Activated naive CD8-positive, alpha-beta T cell treated with anti-CD3 and anti-CD28 coated beads, Interleukin-2, amount 50 U/mL, for 16 hours (primary cell): ENCODE measurements around the gene ACE2.

Source experiments
- DNase-seq: peaks from one replicate; pipeline ENCODE4 v3.0.0-alpha.2; 2020; ENCODE audit warnings: low read depth, low spot score

ACE2 gene

GRCh38 chrX:15574017-15574416 is 26.7 kb downstream of the ACE2 start:
- DNase-seq, result no peak

- no peak for DNase-seq
These were observed 30.6 kb downstream of the ACE2 start for GRCh38 chrX:15570145-15570544.

DNA sequence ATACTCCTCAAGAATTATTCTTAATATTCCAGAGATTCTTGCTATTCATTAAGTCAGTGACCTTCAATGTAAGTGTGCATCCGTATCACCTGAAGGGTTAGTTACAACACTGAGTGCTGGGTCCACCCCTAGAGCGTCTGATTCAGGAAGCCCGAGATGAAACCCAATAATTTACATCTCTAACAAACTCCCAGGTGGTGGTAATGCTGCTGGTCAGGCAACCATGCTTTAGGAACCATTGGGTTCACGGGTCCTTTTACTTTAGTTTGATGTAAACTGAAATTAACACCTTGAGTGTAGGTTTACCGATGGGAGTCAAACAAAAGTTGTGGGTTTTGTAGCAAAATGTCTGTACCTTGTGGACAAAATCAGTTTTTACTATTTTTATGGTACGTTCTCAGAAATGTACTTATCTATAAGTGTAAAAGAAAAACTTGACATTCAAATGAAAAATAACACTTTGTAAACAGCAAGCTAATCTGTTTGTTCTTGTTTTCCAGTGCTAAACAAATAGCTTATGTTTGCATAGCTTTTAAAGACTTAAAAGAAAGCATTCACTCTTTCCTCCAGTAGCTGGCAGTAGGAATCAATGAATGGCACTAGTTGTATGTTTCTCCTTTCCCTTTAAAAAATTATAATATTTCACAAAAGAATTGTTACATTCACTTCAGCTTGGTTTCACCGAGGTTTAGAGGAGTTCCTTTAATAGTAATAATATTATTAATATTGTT is 32.7 kb downstream of the ACE2 start:
- DNase-seq, result no peak

DNA sequence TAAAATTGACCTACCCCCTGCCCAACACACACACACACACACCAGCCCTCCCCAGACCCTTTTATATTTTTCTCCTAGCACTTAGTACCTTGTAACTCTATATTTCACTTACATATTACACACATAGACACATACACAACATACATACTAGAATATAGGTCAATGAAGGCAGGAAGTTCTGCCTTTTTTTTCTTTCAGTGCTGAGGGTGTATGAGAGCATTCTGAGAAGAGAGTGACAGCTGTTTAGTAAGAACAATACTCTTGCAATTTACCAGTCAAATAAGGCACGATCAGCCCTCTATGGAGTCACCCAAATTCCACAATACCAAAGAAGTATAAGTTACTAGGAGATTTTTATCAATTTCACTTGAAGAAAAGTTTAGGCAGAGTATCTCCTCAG is 33.5 kb downstream of the ACE2 start:
- DNase-seq, result no peak

DNA sequence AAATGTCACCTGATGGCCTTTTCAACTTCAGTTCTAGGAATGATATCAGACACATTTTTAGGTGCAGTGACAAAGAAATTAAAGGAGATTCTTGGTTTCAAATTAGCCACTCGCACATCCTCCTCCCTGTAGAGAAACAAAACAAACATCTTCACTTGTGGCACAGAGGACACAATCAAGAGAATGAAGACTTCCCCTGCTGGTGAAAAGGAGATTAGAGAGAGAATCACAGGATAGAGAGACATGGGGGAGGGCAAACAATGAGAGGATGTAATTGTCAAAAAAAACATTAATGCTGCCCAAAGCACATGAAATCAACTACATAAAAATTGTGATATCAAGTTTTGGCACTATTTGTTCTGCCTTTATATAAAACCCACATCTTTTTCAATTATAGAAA is 34.5 kb downstream of the ACE2 start:
- DNase-seq, result no peak

GRCh38 chrX:15564981-15565579 is 35.7 kb downstream of the ACE2 start:
- DNase-seq, result no peak

GRCh38 chrX:15563056-15563455 is 37.7 kb downstream of the ACE2 start:
- no peak for DNase-seq

- no peak for DNase-seq
These were observed 39.8 kb downstream of the ACE2 start for GRCh38 chrX:15560924-15561323.

DNA sequence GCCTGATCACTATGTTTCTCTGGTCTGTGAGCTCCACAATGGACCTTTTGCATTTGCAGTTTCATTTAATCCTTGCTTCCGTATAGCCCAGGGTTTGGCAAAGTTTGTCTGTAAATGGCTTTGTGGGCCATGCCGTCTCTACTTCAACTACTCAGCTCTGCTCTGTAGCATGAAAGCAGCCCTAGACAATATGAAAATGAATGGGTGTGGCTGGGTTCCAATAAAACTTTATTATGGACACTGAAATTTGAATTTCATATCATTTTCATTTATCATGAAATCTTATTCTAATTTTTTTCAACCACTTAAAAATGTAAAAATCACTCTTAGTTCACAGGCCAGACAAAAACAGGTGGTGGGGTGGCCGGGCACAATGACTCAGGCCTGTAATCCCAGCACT is 41.5 kb downstream of the ACE2 start:
- no peak for DNase-seq

DNA sequence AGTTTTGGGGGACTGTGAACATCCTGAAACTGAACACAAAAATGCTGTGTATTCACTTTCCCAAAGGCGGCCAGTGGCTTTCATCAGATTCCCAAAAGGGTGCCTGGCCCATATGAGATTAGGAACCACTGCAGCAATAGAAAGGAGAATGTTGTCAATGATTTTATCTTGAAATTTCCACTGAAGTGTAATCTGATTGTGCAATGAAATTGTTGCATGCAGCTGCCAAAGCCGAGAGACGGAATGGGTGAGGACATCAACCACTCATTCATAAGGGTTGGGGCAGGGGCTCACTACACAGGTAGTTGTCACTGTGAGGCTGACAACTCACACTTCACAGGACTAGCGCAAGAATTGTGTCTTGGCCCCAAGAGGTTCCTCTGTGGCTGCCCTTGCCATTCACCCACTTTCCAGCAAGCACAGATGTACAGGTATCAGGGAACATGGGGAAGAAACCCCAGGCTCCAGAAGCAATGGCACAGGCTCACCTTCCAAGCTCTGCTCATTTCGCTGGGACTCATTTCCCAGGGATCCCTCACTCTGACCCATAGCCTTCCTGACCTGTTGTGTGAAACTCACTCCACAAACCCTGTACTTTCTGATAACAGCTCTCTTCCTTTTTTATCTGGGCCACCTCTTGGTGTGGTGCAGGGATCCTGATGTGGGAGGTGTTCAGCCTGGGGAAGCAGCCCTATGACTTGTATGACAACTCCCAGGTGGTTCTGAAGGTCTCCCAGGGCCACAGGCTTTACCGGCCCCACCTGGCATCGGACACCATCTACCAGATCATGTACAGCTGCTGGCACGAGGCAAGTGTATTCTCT is 51.4 kb downstream of the ACE2 start:
- DNase-seq, result no peak

GRCh38 chrX:15547356-15547755 is 53.4 kb downstream of the ACE2 start:
- DNase-seq, result no peak

GRCh38 chrX:15546745-15547144 is 54.0 kb downstream of the ACE2 start:
- no peak for DNase-seq

DNA sequence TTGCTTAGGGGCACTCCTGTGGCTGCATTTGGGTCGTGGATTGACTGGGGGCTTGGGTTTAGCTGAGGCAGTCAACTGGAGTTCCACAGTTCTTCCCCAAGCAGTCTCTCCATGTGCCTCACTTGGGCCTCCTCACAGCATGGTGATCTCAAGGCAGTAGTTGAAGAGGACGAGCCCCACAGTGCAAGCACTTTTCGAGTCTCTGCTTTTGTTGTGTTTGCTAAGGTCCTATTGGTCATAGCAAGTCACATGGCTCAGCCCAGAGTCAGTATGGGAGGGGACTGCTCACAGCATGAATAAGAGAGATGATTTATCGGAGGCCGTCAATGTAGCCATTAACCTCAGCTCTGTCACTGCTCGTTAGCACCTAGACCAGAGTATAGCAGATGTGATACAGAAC is 70.4 kb downstream of the ACE2 start:
- DNase-seq, result no peak

GRCh38 chrX:15529165-15529564 is 71.6 kb downstream of the ACE2 start:
- no peak for DNase-seq

- no peak for DNase-seq
These were observed 74.9 kb downstream of the ACE2 start for GRCh38 chrX:15525664-15526416.

DNA sequence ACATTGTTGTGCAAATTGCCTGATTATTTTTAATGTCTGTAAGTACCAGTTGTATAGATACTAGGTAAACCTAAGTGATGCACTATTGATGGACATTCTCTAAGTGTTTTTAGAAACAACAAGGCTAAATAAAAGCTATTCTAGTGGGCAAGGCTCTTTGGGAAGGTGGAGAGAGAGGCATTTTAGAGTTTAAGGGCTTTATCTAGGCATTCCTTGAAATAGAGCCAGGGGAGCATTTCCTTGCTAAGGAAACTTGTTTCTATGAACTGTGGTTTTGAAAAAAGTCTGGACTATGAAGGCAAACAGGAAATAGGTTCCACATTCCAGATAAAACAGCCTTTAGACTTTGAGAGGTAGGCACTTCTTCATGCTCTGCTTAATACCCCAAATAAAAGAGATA is 76.3 kb downstream of the ACE2 start:
- DNase-seq, result no peak

GRCh38 chrX:15523088-15523487 is 77.7 kb downstream of the ACE2 start:
- DNase-seq, result no peak

GRCh38 chrX:15522464-15522863 is 78.3 kb downstream of the ACE2 start:
- DNase-seq, result no peak

- no peak for DNase-seq
These were observed 84.8 kb downstream of the ACE2 start for GRCh38 chrX:15515931-15516330.

DNA sequence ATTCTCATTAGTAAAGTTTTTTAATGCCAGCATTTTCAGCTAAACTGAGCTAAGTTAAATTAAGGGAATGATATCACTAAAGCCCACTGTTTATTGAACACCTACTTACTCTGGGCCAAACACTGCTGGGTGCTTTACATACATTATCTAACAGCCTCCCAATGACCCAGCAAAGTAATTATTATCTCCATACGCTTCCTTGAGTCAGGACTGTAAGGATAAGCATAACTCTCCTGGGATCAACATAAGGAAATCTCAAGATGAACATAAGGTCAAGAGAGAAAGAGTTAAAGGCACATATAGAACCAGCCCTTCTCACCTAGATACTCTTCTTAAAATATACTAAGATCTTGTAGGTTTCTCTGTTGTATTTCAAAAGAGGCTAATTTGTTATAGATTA is 86.5 kb downstream of the ACE2 start:
- no peak for DNase-seq

GRCh38 chrX:15512401-15512965 is 88.3 kb downstream of the ACE2 start:
- no peak for DNase-seq

GRCh38 chrX:15511563-15511962 is 89.2 kb downstream of the ACE2 start:
- no peak for DNase-seq
